ENCODE results near the gene KRT28.
"Not testable (repeated sequence)": the region's sequence is repeated elsewhere in the genome, so short reads cannot be mapped to it uniquely, and the experiment has no call there.

GRCh38 chr17:40748666-40749065 is 51.1 kb downstream of the KRT28 start:
- TF ChIP-seq CTCF (IDR thresholded peaks at IDR 0.05 in 8 of 11, conservative IDR thresholded peaks at IDR 0.05 in 3 of 11); POLR2AphosphoS5 (IDR thresholded peaks at IDR 0.05): not testable (repeated sequence)
